ENCODE measurements around the gene CELF1. TPM values are rescaled to one million over a fixed set of nuclear protein-coding genes. Genes with fewer than 3 reads are reported as not detected.

Gene CELF1
- total RNA-seq, 1 donor from 2014 or later: 76.3 TPM

- no peak overlapping the region for H3K4me3 ChIP-seq (ENCODE audit: low read depth, low read length)
- TF ChIP-seq CTCF (IDR thresholded peaks at IDR 0.05; ENCODE audit: insufficient read depth, low read length, poor library complexity, severe bottlenecking): no peak
- H3K27me3 ChIP-seq (ENCODE audit: control insufficient read depth, insufficient read depth, low read length): no peaks in the 10 kb centered on the region
- no peak for DNase-seq (ENCODE audit: low read depth)
- H3K36me3 ChIP-seq (ENCODE audit: control insufficient read depth, insufficient read depth, low read length): peaks cover 2% of the 10 kb centered on the region
Observed at GRCh38 chr11:47503227-47503626, 49.7 kb downstream of the CELF1 start.

GRCh38 chr11:47502767-47503166 lies 50.2 kb downstream of the CELF1 start:
- DNase-seq (ENCODE audit: low read depth): no peak
- Histone ChIP-seq H3K36me3 (ENCODE audit: control insufficient read depth, insufficient read depth, low read length) (peaks cover 2% of the 10 kb centered on the region), H3K27me3 (ENCODE audit: control insufficient read depth, insufficient read depth, low read length) (no peaks in the 10 kb centered on the region), H3K4me3 (ENCODE audit: low read depth, low read length) (no peak overlapping the region)
- no peak for TF ChIP-seq CTCF (IDR thresholded peaks at IDR 0.05; ENCODE audit: insufficient read depth, low read length, poor library complexity, severe bottlenecking)

GRCh38 chr11:47501101-47501500 lies 51.8 kb downstream of the CELF1 start:
- no peak for TF ChIP-seq CTCF (IDR thresholded peaks at IDR 0.05; ENCODE audit: insufficient read depth, low read length, poor library complexity, severe bottlenecking)
- no peak for DNase-seq (ENCODE audit: low read depth)
- H3K27me3 ChIP-seq (ENCODE audit: control insufficient read depth, insufficient read depth, low read length): no peaks in the 10 kb centered on the region
- H3K36me3 ChIP-seq (ENCODE audit: control insufficient read depth, insufficient read depth, low read length): peaks cover 2% of the 10 kb centered on the region
- no peak overlapping the region for H3K4me3 ChIP-seq (ENCODE audit: low read depth, low read length)

- Histone ChIP-seq H3K36me3 (ENCODE audit: control insufficient read depth, insufficient read depth, low read length) (peaks cover 2% of the 10 kb centered on the region), H3K27me3 (ENCODE audit: control insufficient read depth, insufficient read depth, low read length) (no peaks in the 10 kb centered on the region), H3K4me3 (ENCODE audit: low read depth, low read length) (no peak overlapping the region)
- TF ChIP-seq CTCF (IDR thresholded peaks at IDR 0.05; ENCODE audit: insufficient read depth, low read length, poor library complexity, severe bottlenecking): no peak
- DNase-seq (ENCODE audit: low read depth): no peak
Observed at GRCh38 chr11:47500121-47500520, 52.8 kb downstream of the CELF1 start.

- H3K27me3 ChIP-seq (ENCODE audit: control insufficient read depth, insufficient read depth, low read length): no peaks in the 10 kb centered on the region
- DNase-seq (ENCODE audit: low read depth): no peak
- H3K36me3 ChIP-seq (ENCODE audit: control insufficient read depth, insufficient read depth, low read length): peaks cover 2% of the 10 kb centered on the region
- H3K4me3 ChIP-seq (ENCODE audit: low read depth, low read length): no peak overlapping the region
- no peak for TF ChIP-seq CTCF (IDR thresholded peaks at IDR 0.05; ENCODE audit: insufficient read depth, low read length, poor library complexity, severe bottlenecking)
Observed at GRCh38 chr11:47499614-47500013, 53.3 kb downstream of the CELF1 start.

- no peak for TF ChIP-seq CTCF (IDR thresholded peaks at IDR 0.05; ENCODE audit: insufficient read depth, low read length, poor library complexity, severe bottlenecking)
- no peak for DNase-seq (ENCODE audit: low read depth)
- Histone ChIP-seq H3K4me3 (ENCODE audit: low read depth, low read length) (no peak overlapping the region), H3K27me3 (ENCODE audit: control insufficient read depth, insufficient read depth, low read length) (no peaks in the 10 kb centered on the region), H3K36me3 (ENCODE audit: control insufficient read depth, insufficient read depth, low read length) (peaks cover 2% of the 10 kb centered on the region)
Observed at GRCh38 chr11:47499161-47499560, 53.8 kb downstream of the CELF1 start.

Measured in kidney epithelial cell (primary cell).